HG03175 (cell line): Measurements from ENCODE around the gene RNGTT.
A peak's percentile ranks its signal among the peaks of the same experiment; 100 is the strongest.
"Not testable (repeated sequence)": the region's sequence is repeated elsewhere in the genome, so short reads cannot be mapped to it uniquely, and the experiment has no call there.

ENCODE experiments used
- ATAC-seq: cut with Tn5 transposase; IDR thresholded peaks from one replicate; pipeline ENCODE4 v1.9.1; 2021; ENCODE audit warnings: mild to moderate bottlenecking, moderate library complexity; ENCODE audit not compliant: unreplicated experiment

Gene RNGTT

DNA sequence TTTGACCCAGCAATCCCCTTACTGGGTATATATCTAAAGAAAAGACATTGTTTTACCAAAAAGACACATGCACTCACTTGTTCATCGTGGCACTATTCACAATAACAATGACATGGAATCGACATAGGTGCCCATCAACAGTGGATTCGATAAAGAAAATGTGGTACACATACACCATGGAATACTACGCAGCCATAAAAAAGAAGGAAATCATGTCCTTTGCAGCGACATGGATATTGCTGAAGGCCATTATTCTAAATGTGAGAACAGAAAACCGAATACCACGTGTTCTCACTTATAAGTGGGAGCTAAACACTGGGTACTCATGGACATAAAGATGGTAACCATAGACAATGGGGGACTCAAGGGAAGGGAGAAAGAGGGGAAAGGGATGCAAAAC, 222.3 kb downstream of the RNGTT start:
- no peak for ATAC-seq

DNA sequence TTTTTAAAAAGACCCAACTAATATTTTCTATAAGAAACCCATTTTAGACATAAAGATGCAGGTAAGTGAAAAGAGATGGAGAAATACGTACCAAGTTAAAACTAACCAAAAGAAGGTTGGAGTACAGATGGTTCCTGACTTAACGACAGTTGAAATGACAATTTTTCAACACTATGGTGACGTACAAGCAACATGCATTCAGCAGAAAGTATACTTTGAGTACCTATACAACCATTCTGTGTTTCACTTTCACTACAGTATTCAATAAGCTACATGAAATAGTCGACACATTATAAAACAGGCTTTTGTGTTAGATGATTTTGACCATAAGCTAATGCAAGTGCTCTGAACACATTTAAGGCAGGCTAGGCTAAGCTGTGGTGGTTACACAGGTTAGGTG, 228.9 kb downstream of the RNGTT start:
- ATAC-seq: no peak

DNA sequence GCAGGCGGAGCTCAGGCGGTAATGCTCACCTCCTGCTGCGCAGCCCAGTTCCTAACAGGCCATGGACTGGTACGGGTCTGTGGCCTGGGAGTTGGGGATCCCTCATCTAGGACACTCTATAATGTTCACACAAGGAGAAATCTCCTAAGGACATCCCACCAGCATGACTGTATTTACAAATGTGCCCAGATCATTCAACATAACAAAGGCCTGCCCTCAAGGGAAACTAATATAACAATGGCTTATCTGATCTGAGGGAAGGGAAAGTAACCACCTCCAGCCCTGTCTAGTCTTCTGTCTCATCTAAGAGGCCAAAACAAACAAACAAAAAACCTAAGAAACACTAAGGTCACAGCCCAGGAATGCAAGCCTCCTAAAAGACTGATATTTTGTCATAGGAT, 232.8 kb downstream of the RNGTT start:
- no peak for ATAC-seq

DNA sequence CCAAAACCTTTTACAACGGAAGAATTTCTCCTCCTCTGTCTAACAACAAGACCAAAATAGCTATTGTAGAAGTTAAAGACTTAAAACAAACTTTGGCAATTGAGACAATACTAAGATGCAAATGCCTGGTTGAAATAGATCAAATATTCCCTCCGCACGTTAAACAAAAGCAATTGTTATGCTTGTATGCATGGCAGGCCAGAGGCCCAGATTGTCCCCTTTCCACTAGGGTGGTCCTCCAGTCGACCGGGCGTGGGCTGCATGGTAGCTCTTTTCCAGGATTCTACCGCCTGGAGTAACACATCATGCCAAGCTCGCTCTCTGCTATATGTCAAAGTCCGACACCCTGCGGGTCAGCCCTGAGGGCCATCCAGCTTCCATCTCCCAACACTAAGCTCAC, 234.7 kb downstream of the RNGTT start:
- no peak for ATAC-seq

DNA sequence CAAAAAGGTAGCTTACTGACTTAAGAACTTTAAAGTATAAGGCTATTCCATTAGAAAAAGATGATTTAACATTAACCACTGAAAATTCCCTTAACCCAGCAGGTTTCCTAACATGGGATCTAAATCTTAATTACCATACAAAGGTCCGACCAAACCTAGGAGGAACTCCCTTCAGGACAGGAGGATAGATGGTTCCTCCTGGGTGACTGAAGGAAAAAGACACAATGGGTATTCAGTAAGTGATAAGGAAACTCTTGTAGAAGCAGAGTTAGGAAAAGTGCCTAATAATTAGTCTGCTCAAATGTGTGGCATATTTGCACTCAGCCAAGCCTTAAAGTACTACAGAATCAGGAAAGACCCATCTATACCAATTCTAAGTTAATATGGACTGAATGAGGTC, 237.0 kb downstream of the RNGTT start:
- ATAC-seq: not testable (repeated sequence)

DNA sequence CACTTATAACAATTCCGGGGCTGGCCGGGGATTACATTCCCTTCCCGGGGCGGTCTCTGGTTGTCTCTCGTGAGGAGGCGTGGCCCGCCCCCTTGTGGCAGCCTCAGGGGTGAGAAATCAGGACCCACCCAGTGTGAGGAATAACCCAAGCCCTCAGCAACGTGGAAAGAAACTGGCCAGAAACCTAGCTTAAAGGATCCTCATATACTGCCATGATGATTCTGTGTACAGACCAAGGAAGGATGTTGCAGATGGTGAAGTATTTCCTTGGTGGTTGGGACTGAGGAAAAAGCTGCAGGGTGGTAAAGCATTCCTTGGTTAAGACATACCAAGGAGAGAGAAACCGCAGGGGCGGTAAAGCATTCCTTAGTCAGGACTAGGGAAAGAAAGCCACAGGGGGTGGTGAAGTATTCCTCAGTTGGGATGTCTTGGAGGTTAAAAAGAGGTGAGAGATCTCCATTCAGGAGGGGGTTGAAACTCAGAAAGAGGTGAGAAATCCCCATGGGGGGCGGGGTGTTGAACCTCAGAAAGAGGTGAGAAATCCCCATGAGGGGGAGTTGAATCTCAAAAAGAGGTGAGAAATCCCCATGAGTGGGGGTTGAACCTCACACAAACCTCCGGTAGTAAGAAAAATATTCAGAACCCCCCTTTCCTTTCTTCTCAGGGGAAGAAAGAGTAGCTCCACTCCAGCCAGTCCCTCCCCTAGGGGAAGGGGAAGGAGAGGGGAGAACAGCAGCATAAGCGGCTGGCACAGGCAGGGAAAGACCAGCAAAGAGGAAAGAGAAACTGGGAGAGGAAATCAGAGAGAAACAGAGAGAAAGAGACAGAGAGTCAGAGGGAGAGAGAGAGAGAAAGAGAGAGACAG, 238.1 kb downstream of the RNGTT start:
- no peak for ATAC-seq

DNA sequence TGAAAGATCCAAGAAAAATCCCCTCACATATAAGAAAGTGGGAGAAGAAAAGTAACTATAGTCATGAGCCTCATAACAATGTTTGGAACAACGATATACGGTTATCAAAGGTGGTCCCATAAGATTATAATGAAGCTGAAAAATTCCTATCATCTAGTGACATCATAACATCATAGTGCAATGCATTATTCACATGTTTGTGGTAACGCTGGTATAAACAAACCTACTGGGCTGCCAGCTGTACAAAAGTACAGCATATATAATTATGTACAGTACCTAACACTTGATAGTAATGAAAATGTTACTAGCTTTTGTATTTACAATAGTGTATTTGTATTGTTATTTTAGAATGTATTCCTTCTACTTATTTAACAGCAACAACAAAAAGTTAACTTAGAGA, 240.7 kb downstream of the RNGTT start:
- ATAC-seq: no peak

DNA sequence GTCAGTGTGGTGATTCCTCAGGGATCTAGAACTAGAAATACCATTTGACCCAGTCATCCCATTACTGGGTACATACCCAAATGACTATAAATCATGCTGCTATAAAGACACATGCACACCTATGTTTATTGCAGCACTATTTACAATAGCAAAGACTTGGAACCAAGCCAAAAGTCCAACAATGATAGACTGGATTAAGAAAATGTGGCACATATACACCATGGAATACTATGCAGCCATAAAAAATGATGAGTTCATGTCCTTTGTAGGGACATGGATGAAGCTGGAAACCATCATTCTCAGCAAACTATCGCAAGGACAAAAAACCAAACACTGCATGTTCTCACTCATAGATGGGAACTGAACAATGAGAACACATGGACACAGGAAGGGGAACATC, 247.0 kb downstream of the RNGTT start:
- ATAC-seq: not testable (repeated sequence)

DNA sequence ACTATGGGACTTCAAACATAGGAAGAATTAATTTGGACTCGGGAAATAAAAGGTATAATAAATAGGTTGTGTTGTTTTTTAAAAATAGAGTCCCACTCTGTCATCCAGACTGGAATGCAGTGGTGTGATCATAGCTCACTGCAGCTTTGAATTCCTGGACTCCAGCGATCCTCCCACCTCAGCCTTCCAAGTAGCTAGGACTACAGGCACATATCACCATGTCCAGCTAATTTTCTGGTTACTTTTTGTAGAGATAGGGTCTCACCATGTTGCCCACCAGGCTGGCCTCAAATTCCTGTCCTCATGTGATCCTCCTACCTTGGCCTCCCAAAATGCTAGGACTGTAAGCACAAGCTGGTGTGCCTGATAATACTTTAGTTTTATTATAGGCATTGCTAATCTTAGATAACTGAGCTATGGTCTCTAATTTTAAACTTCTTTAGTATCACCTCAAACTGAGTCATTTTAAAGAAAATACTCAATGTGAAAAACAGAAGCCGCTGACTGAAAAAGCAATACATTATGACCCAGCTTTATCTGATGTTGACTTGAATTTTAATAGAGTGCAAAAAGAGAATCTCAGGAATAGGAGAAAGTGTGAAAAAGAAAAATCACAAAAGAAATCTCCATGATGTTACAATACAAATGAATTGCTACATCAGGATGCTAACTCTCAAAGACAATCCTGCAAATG, 251.0 kb downstream of the RNGTT start:
- ATAC-seq: no peak

DNA sequence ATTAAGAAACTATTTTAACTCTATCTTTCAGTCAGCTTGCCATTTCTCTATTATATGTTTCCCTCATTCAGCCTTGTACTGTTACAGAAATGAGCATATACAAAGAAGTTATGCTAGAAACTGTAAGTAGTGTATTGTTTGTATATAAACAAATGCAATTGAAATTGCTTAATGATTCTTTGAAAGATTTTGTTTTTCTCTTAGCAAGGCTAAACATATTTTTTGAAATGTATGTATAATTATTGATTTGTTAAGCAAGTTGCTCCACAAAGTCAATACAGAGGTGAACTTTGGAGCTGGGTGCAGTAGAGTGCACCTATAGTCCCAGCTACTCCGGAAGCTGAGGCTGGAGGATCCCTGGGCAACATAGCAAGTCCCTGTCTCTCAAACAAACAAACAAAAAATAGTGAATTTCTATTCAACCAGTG, 253.6 kb downstream of the RNGTT start:
- no peak for ATAC-seq

DNA sequence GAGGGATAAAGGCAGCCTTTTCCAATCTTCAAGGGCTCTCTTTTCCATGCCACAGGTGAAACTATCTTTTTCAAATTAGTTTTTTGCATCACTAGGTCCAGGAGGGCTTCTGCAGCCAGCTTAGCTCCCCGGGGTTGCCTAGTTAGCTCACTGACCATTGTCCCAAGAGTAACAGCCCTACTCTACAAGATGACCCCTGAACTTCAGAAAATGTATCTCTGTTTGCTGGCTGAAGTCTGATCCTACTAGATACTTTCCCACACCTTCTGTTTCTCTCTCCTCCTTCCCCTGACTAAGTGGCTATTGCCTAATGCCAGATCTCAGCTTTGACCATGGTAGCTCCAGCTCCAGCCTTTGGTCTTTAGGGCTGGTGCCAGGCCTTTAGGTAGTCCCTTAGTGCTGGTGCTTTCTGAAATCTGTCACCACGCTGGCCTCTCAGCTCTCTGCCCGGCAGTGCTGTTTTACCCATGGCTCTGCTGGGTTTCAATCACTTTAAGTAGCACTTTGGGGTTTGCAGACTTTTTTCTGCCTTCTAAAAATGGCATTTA, 255.1 kb downstream of the RNGTT start:
- no peak for ATAC-seq

DNA sequence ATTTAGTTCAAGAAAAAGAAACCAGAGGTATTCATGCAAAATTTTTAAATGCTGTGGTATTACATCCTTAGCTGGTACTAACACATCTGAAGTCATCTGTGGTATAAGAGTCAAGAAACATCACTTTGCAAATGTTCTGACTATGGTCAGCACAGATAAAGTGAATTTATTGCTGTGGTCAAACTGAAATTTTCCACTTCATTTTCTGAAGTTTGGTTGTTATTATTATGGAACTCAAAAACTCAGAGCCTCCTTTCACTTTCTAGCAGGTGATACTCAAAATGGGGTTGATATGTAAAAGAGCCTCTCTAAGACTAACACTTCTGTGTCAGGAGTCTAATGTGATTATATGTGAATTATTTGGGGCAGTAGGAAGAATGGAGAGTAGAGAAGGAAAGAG, 257.8 kb downstream of the RNGTT start:
- peak; percentile 89 for ATAC-seq

DNA sequence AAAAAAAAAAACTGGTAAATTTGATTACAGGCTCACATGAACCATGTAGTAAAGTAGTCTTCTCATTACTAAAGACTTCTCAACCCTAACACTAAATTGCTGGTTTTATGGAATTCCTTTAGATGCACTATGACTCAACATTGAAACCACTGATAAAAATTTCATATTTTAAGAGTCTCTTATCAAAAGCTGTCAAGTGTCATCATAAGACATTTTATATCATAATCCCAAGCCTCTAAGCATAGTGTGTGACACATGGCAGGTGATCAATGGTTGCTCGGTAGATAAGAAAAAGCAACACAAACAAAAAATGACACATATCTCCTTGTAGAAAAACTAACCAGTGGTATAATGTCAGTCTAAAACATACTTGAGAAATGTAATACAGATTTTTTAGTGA, 258.4 kb downstream of the RNGTT start:
- no peak for ATAC-seq

DNA sequence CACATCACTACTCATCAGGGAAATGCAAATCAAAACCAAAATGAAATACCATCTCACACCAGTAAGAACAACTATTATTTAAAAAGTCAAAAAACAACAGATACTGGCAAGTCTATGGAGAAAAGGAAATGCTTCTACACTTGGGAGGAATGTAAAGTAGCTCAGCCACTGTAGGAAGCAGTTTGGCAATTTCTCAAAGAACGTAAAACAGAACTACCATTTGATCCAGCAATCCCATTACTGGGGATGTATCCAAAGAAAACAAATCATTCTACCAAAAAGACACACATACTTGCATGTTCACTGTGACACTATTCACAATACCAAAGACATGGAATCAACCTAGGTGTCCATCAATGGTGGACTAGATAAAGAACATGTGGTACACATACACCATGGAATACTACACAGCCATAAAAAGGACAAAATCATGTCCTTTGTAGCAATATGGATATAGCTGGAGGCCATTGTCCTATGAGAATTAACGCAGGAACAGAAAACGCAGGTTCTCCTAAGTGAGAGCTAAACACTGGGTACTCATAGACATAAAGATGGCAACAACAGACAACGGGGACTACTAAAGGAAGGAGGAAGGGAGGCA, 260.4 kb downstream of the RNGTT start:
- ATAC-seq: no peak

DNA sequence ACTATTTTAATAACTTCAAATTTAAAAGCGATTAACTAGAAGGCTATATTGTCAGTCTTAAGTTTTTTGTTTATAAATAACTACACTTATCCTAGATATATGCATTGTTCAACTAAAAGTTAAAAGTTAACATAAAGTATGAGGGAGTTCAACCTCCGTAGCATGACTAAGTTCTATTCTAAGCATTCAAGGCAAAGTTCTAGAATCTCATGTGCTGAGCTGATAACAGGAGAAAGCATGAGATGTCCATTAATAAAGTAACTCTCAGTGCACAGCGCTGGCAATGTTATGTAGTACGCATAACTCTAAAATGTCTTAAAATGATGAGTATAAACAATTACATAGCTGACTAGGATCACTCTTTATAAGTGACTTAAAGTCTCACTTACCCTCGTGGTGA, 264.8 kb downstream of the RNGTT start:
- no peak for ATAC-seq

DNA sequence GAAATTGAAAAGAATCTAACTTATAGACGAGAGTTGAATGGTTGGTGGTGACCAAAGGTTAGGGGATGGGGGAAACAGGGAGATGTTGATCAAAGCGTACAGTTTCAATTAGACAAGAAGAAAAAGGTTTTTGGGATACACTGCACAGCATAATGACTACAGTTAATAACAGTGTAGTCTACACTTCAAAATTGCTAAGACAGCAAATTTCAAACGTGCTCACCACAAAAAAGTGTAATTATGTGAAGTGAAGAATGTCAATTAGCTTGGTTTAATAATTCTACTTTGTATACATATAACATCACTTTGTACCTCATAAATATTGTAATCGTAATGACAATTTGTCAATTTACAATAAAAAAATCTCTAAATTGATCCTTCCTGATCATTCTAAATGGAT, 267.5 kb downstream of the RNGTT start:
- no peak for ATAC-seq

DNA sequence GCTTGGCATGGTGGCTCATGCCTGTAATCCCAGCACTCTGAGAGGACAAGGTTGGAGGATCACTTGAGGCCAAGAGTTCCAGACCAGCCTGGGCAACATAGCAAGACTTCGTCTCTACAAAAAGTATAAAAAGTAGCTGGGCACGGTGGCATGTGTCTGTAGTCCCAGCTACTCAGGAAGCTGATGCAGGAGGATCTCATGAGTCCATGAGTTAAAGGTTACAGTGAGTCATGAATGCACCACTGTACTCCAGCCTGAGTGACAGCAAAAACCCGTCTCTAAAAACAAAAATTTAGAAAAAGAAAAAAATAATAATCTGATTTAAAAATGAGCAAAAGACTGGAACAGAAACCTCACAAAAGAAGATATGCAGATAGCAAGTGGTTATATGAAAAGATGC, 279.7 kb downstream of the RNGTT start:
- ATAC-seq: no peak

DNA sequence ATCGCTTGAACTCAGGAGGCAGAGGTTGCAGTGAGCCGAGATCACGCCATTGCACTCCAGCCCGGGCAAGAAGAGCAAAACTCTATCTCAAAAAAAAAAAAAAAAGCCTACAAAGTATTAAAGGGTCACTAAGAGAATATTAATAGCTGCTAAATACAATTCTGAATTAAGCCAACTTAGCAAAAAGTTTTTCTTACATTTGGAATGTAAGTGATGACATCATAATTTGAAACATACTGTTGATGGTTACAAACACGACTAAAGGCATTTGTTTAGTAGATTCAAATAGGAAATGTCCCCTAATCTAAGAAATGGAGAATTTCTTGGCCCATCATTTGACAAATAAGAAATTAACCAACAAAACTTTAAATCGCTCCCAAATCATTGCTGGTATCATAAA, 282.8 kb downstream of the RNGTT start:
- ATAC-seq: no peak

DNA sequence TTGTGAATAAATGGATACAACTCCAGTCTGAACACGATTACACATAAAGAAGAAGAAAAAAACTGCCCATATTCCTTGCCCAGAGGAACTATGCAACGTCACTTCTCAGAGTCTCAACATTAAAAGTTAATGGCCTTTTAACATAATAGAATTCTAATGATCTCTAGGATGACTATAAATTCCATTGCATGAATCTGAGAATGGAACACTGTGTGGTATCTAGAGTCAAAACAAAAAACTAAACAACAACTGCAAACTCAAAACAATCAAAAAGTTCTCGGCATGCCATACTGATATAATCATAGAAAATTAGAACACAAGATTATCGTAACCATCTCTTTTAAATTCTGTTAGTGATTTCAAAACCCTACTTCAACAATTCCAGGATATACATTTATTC, 283.6 kb downstream of the RNGTT start:
- no peak for ATAC-seq

DNA sequence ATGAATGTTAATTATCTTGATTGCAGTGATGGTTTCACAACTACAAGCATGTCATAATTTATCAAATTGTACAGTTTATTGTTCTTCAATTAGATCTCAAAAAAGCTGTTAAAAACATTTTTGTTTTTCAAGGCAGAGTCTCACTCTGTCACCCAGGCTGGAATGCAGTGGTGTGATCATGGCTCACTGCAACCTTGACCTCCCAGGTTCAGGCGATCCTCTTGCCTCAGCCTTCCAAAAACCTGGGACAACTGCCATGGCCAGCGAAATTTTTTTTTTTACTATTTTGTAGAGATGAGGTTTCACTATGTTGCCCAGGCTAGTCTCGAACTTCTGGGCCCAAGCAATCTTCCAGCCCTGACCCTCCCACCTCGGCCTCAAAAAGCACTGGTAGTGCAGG, 286.1 kb downstream of the RNGTT start:
- no peak for ATAC-seq

DNA sequence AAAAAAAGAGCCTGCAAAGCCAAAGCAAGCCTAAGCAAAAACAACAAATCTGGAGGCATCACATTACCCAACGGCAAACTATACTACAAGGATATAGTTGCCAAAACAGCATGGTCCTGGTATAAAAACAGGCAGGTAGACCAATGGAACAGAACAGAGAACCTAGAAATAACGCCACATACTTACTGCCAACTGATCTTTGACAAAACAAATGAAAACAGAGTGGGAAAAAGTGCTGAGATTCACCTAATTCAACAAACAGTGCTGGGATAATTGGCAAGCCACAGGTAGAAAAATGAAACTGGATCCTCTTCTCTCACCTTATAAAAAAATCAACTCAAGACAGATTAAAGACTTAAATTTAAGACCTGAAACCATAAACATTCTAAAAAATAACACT, 291.8 kb downstream of the RNGTT start:
- no peak for ATAC-seq

DNA sequence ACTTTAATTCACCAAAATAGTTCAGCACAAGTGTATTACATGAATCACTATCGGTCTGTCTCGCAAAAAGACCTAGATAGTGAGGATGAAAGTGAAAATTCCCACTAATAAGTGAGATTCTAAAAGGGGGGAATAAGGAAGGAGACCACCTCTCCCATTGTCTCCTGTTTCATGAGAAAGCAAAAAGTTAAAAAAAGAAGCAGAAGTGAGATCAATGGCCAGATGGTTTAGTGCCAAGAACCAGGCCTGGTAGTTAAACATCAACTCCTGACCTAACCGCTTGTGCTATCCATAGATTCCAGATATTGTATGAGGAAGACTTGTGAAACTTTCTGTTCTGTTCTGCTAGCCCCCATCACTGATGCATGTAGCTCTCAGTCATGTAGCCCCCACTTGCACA, 293.0 kb downstream of the RNGTT start:
- ATAC-seq: no peak
